ENCODE results near the gene TIMP3.
"Not testable (repeated sequence)": the region's sequence is repeated elsewhere in the genome, so short reads cannot be mapped to it uniquely, and the experiment has no call there.

Gene TIMP3

GRCh38 chr22:32801537-32802236 lies at the start of gene TIMP3:
TIMP3 (plus strand) TSS chr22:32801705; CDS start chr22:32802002, 297 bp downstream.
- DNase-seq (ENCODE audit: low read depth in 2 of 2, low spot score in 1 of 2): no peak

GRCh38 chr22:32752326-32752725 lies 49.2 kb upstream of the TIMP3 start:
- no peak for DNase-seq (ENCODE audit: low read depth in 2 of 2, low spot score in 1 of 2)

GRCh38 chr22:32752816-32753520 lies 48.5 kb upstream of the TIMP3 start:
- DNase-seq (ENCODE audit: low read depth in 2 of 2, low spot score in 1 of 2): no peak

- no peak for DNase-seq (ENCODE audit: low read depth in 2 of 2, low spot score in 1 of 2)
These were observed 47.9 kb upstream of the TIMP3 start for GRCh38 chr22:32753591-32753990.

GRCh38 chr22:32754413-32755041 lies 47.0 kb upstream of the TIMP3 start:
- no peak for DNase-seq (ENCODE audit: low read depth in 2 of 2, low spot score in 1 of 2)

GRCh38 chr22:32757086-32757762 lies 44.3 kb upstream of the TIMP3 start:
- not testable (repeated sequence) for DNase-seq (ENCODE audit: low read depth in 2 of 2, low spot score in 1 of 2)

GRCh38 chr22:32758866-32759385 lies 42.6 kb upstream of the TIMP3 start:
- DNase-seq (ENCODE audit: low read depth in 2 of 2, low spot score in 1 of 2): no peak

- no peak for DNase-seq (ENCODE audit: low read depth in 2 of 2, low spot score in 1 of 2)
These were observed 41.1 kb upstream of the TIMP3 start for GRCh38 chr22:32760396-32760795.

GRCh38 chr22:32760815-32761214 lies 40.7 kb upstream of the TIMP3 start:
- no peak for DNase-seq (ENCODE audit: low read depth in 2 of 2, low spot score in 1 of 2)

GRCh38 chr22:32761251-32761903 lies 40.1 kb upstream of the TIMP3 start:
- no peak for DNase-seq (ENCODE audit: low read depth in 2 of 2, low spot score in 1 of 2)

- DNase-seq (ENCODE audit: low read depth in 2 of 2, low spot score in 1 of 2): no peak
These were observed 37.0 kb upstream of the TIMP3 start for GRCh38 chr22:32764330-32765131.

GRCh38 chr22:32765132-32765618 lies 36.3 kb upstream of the TIMP3 start:
- DNase-seq (ENCODE audit: low read depth in 2 of 2, low spot score in 1 of 2): no peak

- no peak for DNase-seq (ENCODE audit: low read depth in 2 of 2, low spot score in 1 of 2)
These were observed 29.7 kb upstream of the TIMP3 start for GRCh38 chr22:32771756-32772155.

GRCh38 chr22:32775957-32776356 lies 25.5 kb upstream of the TIMP3 start:
- no peak for DNase-seq (ENCODE audit: low read depth in 2 of 2, low spot score in 1 of 2)

GRCh38 chr22:32776397-32776796 lies 25.1 kb upstream of the TIMP3 start:
- DNase-seq (ENCODE audit: low read depth in 2 of 2, low spot score in 1 of 2): no peak

- no peak for DNase-seq (ENCODE audit: low read depth in 2 of 2, low spot score in 1 of 2)
These were observed 24.7 kb upstream of the TIMP3 start for GRCh38 chr22:32776802-32777201.

GRCh38 chr22:32777987-32778386 lies 23.5 kb upstream of the TIMP3 start:
- DNase-seq (ENCODE audit: low read depth in 2 of 2, low spot score in 1 of 2): no peak

GRCh38 chr22:32780726-32781310 lies 20.7 kb upstream of the TIMP3 start:
- no peak for DNase-seq (ENCODE audit: low read depth in 2 of 2, low spot score in 1 of 2)

GRCh38 chr22:32781695-32782094 lies 19.8 kb upstream of the TIMP3 start:
- no peak for DNase-seq (ENCODE audit: low read depth in 2 of 2, low spot score in 1 of 2)
